ENCODE measurements around the gene TBX4.

TBX4 gene

GRCh38 chr17:61409301-61410112 is 42.7 kb upstream of the TBX4 start:
- Histone ChIP-seq H3K4me3 (ENCODE audit: low read length) (peak overlapping the region; percentile 62), H3K27ac (ENCODE audit: low read depth, low read length) (no peak overlapping the region), H3K27me3 (ENCODE audit: control insufficient read depth, insufficient read depth, low read length) (peaks cover 59% of the 10 kb centered on the region), H3K9ac (ENCODE audit: low read length) (no peak overlapping the region), H3K4me1 (ENCODE audit: control insufficient read depth, insufficient read depth, low read length) (peaks cover 4% of the 10 kb centered on the region), H3K36me3 (ENCODE audit: control insufficient read depth, insufficient read depth, low read length) (no peaks in the 10 kb centered on the region)

- Histone ChIP-seq H3K27me3 (ENCODE audit: control insufficient read depth, insufficient read depth, low read length) (peaks cover 52% of the 10 kb centered on the region), H3K9ac (ENCODE audit: low read length) (no peak overlapping the region), H3K36me3 (ENCODE audit: control insufficient read depth, insufficient read depth, low read length) (no peaks in the 10 kb centered on the region), H3K4me1 (ENCODE audit: control insufficient read depth, insufficient read depth, low read length) (peaks cover 2% of the 10 kb centered on the region), H3K4me3 (ENCODE audit: low read length) (peak overlapping the region; percentile 32), H3K27ac (ENCODE audit: low read depth, low read length) (no peak overlapping the region)
Measured at GRCh38 chr17:61410141-61411010, 41.8 kb upstream of the TBX4 start.

DNA sequence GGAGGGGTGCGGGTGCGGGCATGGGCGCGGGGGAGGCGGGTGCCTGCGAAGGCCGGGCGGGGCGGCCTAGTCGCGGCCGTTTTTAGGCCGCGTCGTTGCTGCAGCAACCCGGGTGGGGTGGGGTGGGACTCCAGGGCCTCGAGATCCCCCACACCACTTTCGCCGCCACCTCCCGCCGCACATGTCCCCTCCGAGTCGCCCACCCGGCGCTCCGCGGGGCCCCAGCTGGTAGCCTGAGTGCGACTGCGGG is 41.3 kb upstream of the TBX4 start:
- no peaks in the 10 kb centered on the region for H3K36me3 ChIP-seq (ENCODE audit: control insufficient read depth, insufficient read depth, low read length)
- H3K27ac ChIP-seq (ENCODE audit: low read depth, low read length), result no peak overlapping the region
- H3K4me3 ChIP-seq (ENCODE audit: low read length), result peak overlapping the region; percentile 67
- H3K27me3 ChIP-seq (ENCODE audit: control insufficient read depth, insufficient read depth, low read length), result peaks cover 47% of the 10 kb centered on the region
- H3K4me1 ChIP-seq (ENCODE audit: control insufficient read depth, insufficient read depth, low read length), result peaks cover 2% of the 10 kb centered on the region
- H3K9ac ChIP-seq (ENCODE audit: low read length), result no peak overlapping the region

- peaks cover 42% of the 10 kb centered on the region for H3K27me3 ChIP-seq (ENCODE audit: control insufficient read depth, insufficient read depth, low read length)
- H3K27ac ChIP-seq (ENCODE audit: low read depth, low read length), result peak overlapping the region; percentile 35
- no peak overlapping the region for H3K9ac ChIP-seq (ENCODE audit: low read length)
- H3K4me3 ChIP-seq (ENCODE audit: low read length), result peak overlapping the region; percentile 67
- H3K36me3 ChIP-seq (ENCODE audit: control insufficient read depth, insufficient read depth, low read length), result no peaks in the 10 kb centered on the region
- H3K4me1 ChIP-seq (ENCODE audit: control insufficient read depth, insufficient read depth, low read length), result peaks cover 2% of the 10 kb centered on the region
Measured at GRCh38 chr17:61411261-61412142, 40.7 kb upstream of the TBX4 start.

- Histone ChIP-seq H3K36me3 (ENCODE audit: control insufficient read depth, insufficient read depth, low read length) (no peaks in the 10 kb centered on the region), H3K27ac (ENCODE audit: low read depth, low read length) (no peak overlapping the region), H3K4me1 (ENCODE audit: control insufficient read depth, insufficient read depth, low read length) (peaks cover 2% of the 10 kb centered on the region), H3K4me3 (ENCODE audit: low read length) (peak overlapping the region; percentile 67), H3K9ac (ENCODE audit: low read length) (no peak overlapping the region), H3K27me3 (ENCODE audit: control insufficient read depth, insufficient read depth, low read length) (peaks cover 41% of the 10 kb centered on the region)
Measured at GRCh38 chr17:61412143-61412859, 39.9 kb upstream of the TBX4 start.

GRCh38 chr17:61412860-61413660 is 39.2 kb upstream of the TBX4 start:
- Histone ChIP-seq H3K4me3 (ENCODE audit: low read length) (peak overlapping the region; percentile 67), H3K27me3 (ENCODE audit: control insufficient read depth, insufficient read depth, low read length) (peaks cover 35% of the 10 kb centered on the region), H3K27ac (ENCODE audit: low read depth, low read length) (no peak overlapping the region), H3K4me1 (ENCODE audit: control insufficient read depth, insufficient read depth, low read length) (peaks cover 2% of the 10 kb centered on the region), H3K9ac (ENCODE audit: low read length) (no peak overlapping the region), H3K36me3 (ENCODE audit: control insufficient read depth, insufficient read depth, low read length) (no peaks in the 10 kb centered on the region)

DNA sequence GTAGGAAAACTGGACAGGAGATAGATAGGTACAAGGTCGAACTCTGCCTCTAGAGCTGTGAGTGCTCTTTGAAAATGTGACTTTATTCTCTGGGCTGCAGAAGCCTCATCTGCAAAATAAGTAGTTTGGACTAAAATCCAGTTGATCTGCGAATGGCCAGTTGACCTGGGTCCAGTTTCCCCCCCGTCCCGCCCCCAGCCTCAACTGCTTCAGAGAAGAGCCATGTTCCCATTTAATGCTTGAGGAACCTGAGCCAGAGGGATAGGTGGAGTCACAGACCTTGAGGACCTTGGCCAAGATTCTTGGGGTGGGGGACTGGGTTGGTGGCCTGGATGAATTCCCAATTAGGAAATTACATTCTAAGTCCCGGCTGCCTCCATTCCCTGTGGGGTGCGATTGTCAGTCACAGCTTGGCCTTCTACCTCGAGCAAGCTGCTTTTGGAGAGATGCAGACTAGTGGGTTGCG is 38.5 kb upstream of the TBX4 start:
- Histone ChIP-seq H3K27me3 (ENCODE audit: control insufficient read depth, insufficient read depth, low read length) (peaks cover 28% of the 10 kb centered on the region), H3K4me3 (ENCODE audit: low read length) (no peak overlapping the region), H3K4me1 (ENCODE audit: control insufficient read depth, insufficient read depth, low read length) (peaks cover 2% of the 10 kb centered on the region), H3K36me3 (ENCODE audit: control insufficient read depth, insufficient read depth, low read length) (no peaks in the 10 kb centered on the region), H3K9ac (ENCODE audit: low read length) (no peak overlapping the region), H3K27ac (ENCODE audit: low read depth, low read length) (no peak overlapping the region)

- H3K4me1 ChIP-seq (ENCODE audit: control insufficient read depth, insufficient read depth, low read length), result peaks cover 2% of the 10 kb centered on the region
- peaks cover 26% of the 10 kb centered on the region for H3K27me3 ChIP-seq (ENCODE audit: control insufficient read depth, insufficient read depth, low read length)
- H3K4me3 ChIP-seq (ENCODE audit: low read length), result no peak overlapping the region
- H3K9ac ChIP-seq (ENCODE audit: low read length), result no peak overlapping the region
- no peak overlapping the region for H3K27ac ChIP-seq (ENCODE audit: low read depth, low read length)
- no peaks in the 10 kb centered on the region for H3K36me3 ChIP-seq (ENCODE audit: control insufficient read depth, insufficient read depth, low read length)
Measured at GRCh38 chr17:61414141-61414935, 37.9 kb upstream of the TBX4 start.

DNA sequence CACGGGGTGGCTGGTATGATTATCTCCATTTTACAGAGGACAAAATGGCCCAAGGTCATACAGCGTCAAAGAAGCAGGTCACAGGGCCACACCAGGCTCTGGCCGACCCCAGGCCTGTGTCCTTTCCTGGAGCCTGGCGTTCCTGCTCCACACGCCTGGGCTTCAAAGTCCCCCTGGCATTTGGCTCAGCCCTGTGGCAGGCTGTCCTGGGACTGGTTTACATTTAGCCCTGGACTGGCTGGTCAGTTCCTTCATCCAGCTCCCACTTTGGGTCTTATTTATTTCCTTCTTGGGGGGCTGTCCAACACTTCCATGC is 37.3 kb upstream of the TBX4 start:
- Histone ChIP-seq H3K27ac (ENCODE audit: low read depth, low read length) (no peak overlapping the region), H3K27me3 (ENCODE audit: control insufficient read depth, insufficient read depth, low read length) (peaks cover 24% of the 10 kb centered on the region), H3K9ac (ENCODE audit: low read length) (no peak overlapping the region), H3K4me1 (ENCODE audit: control insufficient read depth, insufficient read depth, low read length) (peaks cover 2% of the 10 kb centered on the region), H3K4me3 (ENCODE audit: low read length) (no peak overlapping the region), H3K36me3 (ENCODE audit: control insufficient read depth, insufficient read depth, low read length) (no peaks in the 10 kb centered on the region)

- Histone ChIP-seq H3K9ac (ENCODE audit: low read length) (no peak overlapping the region), H3K27ac (ENCODE audit: low read depth, low read length) (no peak overlapping the region), H3K27me3 (ENCODE audit: control insufficient read depth, insufficient read depth, low read length) (peaks cover 17% of the 10 kb centered on the region), H3K4me1 (ENCODE audit: control insufficient read depth, insufficient read depth, low read length) (peaks cover 2% of the 10 kb centered on the region), H3K36me3 (ENCODE audit: control insufficient read depth, insufficient read depth, low read length) (no peaks in the 10 kb centered on the region), H3K4me3 (ENCODE audit: low read length) (no peak overlapping the region)
Measured at GRCh38 chr17:61415374-61416210, 36.6 kb upstream of the TBX4 start.

Data from rectal smooth muscle tissue (tissue), 1 donor.